ENCODE data around the gene ZEB1.

DNA sequence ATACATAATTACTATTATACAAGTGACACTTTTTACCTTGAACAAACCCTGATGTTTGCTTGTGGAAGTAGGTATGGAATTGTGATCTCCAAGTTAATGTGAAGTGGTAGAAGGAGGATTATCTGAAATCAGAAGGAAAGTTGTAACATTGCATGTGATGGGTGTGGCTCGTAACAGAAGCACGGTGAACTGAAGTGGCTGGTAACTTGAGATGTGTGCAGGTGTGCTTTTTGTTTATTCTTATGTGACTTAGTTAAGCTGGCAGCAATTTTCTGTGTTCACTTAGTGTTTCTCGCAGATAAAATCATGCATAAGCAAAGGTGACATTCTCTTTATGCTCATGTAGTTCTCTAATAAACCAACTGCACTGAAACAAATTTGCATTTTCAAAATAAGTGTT, 82.3 kb downstream of the ZEB1 start:
- no peak for TF ChIP-seq CHCHD3 (CRISPR knock-in tag; IDR thresholded peaks at IDR 0.05)
- TF ChIP-seq, protein P1, sequence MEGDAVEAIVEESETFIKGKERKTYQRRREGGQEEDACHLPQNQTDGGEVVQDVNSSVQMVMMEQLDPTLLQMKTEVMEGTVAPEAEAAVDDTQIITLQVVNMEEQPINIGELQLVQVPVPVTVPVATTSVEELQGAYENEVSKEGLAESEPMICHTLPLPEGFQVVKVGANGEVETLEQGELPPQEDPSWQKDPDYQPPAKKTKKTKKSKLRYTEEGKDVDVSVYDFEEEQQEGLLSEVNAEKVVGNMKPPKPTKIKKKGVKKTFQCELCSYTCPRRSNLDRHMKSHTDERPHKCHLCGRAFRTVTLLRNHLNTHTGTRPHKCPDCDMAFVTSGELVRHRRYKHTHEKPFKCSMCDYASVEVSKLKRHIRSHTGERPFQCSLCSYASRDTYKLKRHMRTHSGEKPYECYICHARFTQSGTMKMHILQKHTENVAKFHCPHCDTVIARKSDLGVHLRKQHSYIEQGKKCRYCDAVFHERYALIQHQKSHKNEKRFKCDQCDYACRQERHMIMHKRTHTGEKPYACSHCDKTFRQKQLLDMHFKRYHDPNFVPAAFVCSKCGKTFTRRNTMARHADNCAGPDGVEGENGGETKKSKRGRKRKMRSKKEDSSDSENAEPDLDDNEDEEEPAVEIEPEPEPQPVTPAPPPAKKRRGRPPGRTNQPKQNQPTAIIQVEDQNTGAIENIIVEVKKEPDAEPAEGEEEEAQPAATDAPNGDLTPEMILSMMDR (CRISPR knock-in tag; IDR thresholded peaks at IDR 0.05): no peak
- no peak for TF ChIP-seq EP300 (IDR thresholded peaks at IDR 0.05; ENCODE audit: low read depth in 2 of 2, low read length in 2 of 2)
- TF ChIP-seq EP300 (CRISPR knock-in tag; IDR thresholded peaks at IDR 0.05; ENCODE audit: borderline replicate concordance): no peak
- no peak for TF ChIP-seq JUN (CRISPR knock-in tag; IDR thresholded peaks at IDR 0.05)
- no peak for TF ChIP-seq MAFF (IDR thresholded peaks at IDR 0.05; ENCODE audit: low read depth, low read length)
- no peak for TF ChIP-seq POLR2A (IDR thresholded peaks at IDR 0.05; ENCODE audit: insufficient read depth in 1 of 2, low read depth in 2 of 2, low read length in 2 of 2)
- no peak for TF ChIP-seq GFI1 (CRISPR knock-in tag; IDR thresholded peaks at IDR 0.05; ENCODE audit: borderline replicate concordance)
- TF ChIP-seq, protein P2, sequence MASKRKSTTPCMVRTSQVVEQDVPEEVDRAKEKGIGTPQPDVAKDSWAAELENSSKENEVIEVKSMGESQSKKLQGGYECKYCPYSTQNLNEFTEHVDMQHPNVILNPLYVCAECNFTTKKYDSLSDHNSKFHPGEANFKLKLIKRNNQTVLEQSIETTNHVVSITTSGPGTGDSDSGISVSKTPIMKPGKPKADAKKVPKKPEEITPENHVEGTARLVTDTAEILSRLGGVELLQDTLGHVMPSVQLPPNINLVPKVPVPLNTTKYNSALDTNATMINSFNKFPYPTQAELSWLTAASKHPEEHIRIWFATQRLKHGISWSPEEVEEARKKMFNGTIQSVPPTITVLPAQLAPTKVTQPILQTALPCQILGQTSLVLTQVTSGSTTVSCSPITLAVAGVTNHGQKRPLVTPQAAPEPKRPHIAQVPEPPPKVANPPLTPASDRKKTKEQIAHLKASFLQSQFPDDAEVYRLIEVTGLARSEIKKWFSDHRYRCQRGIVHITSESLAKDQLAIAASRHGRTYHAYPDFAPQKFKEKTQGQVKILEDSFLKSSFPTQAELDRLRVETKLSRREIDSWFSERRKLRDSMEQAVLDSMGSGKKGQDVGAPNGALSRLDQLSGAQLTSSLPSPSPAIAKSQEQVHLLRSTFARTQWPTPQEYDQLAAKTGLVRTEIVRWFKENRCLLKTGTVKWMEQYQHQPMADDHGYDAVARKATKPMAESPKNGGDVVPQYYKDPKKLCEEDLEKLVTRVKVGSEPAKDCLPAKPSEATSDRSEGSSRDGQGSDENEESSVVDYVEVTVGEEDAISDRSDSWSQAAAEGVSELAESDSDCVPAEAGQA (IDR thresholded peaks at IDR 0.05; ENCODE audit: low read depth): no peak
- TF ChIP-seq, protein P2 (CRISPR knock-in tag; IDR thresholded peaks at IDR 0.05; ENCODE audit: borderline replicate concordance): no peak
- TF ChIP-seq ZNF20 (CRISPR knock-in tag; IDR thresholded peaks at IDR 0.05): no peak
- no peak for TF ChIP-seq TGIF2 (CRISPR knock-in tag; IDR thresholded peaks at IDR 0.05)
- no peak for TF ChIP-seq ZNF274 (CRISPR knock-in tag; IDR thresholded peaks at IDR 0.05)
- TF ChIP-seq GATAD2A (CRISPR knock-in tag; IDR thresholded peaks at IDR 0.05): no peak
- TF ChIP-seq CREB1 (IDR thresholded peaks at IDR 0.05): no peak
- TF ChIP-seq CREB1 (CRISPR knock-in tag; IDR thresholded peaks at IDR 0.05): no peak
